HG02623 (cell line): Measurements from ENCODE around the gene PERCC1.
A peak's percentile ranks its signal among the peaks of the same experiment; 100 is the strongest.

Source experiments
- ATAC-seq: cut with Tn5 transposase; IDR thresholded peaks from one replicate; pipeline ENCODE4 v1.9.1; 2021; ENCODE audit warnings: moderate library complexity; ENCODE audit not compliant: unreplicated experiment

Gene PERCC1

DNA sequence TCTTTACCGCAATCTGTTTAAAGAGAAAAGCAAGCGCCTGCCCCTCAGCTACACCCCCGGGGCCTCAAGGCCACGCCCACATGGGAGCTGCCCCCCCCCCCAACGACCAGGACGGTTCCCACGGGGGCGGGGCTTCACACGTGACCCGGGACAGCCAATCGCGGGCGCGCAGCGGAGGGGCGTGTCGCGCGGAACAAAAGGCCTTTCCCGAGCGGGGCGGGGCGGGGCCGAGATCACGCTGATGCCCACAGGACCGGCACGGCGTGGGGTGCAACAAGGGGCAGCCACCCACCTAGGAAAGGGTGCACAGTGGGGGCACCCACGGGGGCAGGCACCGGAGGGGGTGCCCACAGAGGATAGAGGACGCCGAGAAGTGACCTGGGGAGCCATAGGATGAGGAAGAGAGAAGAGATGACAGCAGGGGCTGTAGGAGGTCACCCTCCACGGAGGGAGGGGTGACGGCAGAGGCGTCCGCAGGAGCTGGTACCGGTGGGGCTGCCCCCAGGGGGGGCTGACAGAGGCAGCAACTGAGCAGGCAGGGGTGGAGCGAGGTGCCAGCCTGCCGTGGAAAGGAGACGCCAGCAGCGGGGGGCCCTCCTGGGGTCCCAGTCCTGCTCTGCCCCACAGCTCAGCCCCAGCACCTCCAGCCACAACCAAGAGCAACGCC is 22.6 kb upstream of the PERCC1 start:
- no peak for ATAC-seq

DNA sequence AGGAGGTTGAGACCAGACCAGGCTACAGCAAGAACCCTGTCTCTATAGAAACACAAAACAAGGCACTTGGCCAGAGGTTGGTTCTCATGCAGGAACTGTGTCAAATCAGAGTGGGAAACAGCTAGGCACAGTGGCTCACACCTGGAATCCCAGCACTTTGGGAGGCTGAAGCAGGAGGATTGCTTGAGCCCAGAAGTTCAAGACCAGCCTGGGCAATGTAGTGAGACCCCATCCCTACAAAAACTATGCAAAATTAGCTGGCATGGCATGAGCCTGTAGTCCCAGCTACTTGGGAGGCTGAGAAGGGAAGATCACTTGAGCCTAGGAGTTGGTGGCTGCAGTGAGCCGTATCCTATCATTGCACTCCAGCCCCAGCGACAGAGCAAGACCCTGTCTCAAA is 18.0 kb upstream of the PERCC1 start:
- ATAC-seq, result no peak

DNA sequence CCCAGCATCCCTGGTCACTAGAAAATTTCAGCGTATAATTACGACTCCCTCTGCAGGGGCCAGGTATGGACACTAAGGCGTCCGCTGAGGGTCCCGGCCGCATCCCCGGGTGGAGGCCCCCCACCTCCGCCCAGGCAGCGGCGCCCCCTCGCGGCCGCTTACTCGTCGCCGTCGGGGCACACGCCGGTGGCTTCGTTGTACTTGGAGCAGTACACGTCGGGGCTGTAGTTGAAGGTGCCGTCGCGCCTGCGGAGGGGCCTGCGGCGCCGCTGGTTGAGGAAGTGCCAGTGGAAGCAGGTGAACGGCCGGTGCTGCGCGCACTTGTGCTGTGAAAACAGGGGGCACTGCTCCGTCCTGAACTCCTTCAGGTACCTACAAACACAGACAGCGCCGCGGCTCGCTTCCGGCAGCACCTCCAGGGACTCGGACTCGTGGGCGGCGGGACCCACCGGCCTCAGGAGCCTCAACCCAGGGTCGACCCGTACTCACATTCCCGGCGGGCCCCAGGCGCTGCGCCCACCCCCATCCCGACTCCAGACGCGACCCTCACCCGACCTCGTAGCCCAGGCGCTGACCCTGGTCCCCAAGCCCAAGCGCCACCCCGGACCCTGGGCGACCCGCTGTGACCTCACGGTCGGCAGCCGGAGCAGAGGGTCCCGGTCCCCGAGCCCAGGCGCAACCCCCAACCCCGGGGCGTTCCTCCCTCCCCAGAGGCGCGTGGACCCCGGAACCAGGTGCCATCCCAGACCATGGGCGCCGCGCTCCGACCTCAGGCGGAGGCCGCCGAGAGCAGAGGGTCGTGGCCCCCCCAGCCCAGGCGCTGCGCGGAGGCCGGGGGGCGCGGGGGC is 17.0 kb upstream of the PERCC1 start:
- ATAC-seq, result peak; percentile 25

DNA sequence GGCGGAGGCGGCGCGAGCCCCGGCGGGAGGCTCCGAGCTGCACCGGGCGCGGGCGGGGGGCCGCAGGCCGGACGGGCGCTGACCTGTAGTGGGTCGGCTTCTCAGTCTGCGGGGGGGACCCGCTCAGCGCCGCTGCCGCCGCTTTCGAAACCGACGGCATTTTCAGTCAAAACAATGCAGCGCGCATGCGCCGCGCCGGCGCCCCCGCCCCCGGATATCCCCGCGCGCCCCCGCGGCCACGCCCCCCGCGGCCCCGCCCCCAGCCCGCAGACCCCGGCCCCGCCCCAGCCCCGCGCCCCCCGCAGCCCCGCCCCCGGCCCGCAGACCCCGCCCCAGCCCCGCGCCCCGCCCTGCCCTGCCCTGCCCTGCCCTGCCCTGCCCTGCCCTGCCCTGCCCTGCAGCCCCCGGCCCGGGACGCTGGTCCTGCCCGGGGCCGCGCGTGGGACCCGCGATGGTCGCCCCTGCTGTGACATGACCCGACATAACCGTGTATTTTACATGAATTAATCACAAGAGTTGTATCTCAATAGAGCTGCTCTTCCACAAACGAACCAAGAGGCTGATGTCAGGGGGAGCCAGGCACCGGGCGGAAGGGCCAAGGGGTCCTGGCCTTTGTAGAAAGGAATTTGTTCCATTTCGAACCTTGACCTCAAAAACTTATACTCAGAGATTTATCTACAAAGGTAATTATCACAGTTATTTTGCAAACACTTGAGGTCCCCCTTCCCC is 16.2 kb upstream of the PERCC1 start, which contains the start of gene UNKL:
Gene UNKL, minus strand, starts transcription at position 173 of the 729 bp plus-strand sequence. Its CDS starts 13 bp downstream, at position 160.
- peak; percentile 50 for ATAC-seq

DNA sequence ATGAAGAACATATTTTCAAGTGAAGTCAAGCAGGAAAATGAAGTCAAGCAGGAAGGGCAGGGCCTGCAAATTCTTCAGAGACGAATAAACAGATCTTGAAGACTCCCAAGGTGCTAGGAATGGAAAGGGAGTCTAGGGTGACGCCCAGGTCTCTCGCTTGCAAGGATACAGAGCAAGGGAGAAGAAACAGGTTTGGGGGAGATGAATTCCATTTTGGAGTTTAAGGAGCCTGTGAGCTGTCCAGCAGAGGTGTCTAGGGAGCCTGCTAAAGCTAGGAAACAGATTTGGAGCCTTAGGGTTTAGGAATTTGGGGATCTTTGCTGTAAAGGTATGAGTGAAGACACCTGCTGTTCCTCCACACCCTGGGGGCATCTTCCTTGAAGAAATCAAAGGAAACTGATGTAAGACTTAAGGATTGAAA is 14.3 kb upstream of the PERCC1 start:
- no peak for ATAC-seq

DNA sequence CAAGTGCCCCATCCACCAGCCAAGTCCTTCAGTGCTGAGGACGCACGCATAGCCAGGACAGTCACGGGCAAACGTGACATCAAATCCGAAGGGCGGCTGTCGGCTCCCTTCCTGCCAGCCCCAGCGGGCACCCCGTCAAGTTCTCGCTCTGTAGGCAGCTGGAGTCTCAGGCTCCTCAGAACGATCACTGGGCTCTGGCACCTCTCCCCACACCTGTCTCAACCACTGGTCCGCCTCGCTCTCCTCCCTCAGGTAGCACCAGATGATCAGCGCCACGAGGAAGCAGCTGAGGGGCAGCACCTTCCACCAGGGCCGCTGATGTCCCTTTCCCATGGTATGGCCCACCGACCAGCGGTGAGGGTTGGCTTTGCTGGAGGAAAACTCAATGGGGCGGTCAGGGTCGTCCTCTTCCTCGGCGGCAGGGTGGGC is 10.8 kb upstream of the PERCC1 start:
- ATAC-seq, result no peak

DNA sequence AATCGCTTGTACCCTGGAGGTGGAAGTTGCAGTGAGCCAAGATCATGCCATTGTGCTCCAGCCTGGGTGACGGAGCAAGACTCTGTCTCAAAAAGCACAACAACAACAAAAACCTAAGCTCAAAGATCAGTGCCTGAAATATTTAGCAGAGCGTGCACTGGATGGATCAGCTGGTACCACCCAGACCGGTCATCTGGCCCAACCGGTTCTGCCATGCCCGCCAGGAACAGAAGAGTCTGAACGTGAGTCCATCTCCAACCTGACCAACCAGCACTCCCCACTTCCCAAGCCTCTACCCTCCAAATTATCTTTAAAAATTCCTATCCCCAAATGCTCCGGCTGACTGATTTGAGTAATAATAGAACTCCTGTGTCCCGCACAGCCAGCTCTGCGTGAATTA is 8.8 kb upstream of the PERCC1 start:
- no peak for ATAC-seq

DNA sequence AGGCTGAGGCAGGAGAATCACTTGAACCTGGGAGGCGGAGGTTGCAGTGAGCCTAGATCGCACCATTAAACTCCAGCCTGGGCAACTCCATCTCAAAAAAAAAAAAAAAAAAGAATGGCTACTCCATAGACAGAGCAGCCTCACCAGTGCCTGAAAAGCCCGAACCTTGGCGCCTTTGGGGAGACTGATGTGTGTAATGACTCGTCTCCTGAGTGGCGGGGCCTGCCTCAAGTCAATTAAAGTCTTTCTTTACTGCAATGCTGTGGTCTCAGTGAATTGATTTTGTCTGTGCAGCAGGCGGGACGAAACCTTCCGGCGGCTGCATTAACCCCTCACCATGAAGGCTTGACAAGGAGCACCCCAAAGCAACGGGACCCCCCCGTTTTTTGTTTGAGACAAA is 6.8 kb upstream of the PERCC1 start:
- ATAC-seq, result no peak

DNA sequence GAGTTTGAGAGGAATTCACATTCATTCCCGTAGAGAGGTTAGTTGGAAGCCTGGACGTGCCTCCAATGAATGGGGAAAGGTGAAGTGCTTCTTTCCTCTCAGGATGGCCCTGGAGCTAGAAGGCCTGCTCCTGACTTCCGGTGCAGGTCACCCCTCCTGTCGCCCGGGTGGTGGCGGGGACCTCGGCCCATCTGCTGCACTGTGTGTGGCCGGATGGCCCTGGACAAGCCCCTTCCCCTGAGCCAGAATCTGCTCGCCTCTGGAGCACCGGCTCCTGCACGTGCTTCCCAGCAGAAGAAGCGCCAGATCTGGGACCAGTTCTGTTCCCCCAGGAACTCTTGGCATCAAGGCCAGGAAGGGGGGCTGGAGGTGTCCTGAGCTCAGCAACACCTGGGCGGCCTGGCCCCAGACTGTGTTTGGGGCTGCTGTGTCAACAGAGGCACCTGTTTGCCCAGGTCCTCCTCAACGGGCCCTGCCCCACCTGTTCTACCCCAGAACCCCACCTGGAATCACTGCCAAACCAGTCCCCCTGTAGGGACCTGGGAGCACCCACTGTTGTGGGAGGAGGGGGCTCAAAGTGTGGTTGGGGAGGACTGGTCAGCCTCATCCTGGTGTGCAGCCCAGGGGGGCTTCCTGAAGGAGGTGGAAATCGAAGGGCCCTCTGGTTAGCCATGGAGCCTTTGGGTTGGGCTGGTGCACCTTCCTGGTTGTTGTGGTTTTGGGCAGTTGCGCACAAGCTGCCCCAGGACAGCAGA is 5.1 kb upstream of the PERCC1 start:
- ATAC-seq, result no peak

DNA sequence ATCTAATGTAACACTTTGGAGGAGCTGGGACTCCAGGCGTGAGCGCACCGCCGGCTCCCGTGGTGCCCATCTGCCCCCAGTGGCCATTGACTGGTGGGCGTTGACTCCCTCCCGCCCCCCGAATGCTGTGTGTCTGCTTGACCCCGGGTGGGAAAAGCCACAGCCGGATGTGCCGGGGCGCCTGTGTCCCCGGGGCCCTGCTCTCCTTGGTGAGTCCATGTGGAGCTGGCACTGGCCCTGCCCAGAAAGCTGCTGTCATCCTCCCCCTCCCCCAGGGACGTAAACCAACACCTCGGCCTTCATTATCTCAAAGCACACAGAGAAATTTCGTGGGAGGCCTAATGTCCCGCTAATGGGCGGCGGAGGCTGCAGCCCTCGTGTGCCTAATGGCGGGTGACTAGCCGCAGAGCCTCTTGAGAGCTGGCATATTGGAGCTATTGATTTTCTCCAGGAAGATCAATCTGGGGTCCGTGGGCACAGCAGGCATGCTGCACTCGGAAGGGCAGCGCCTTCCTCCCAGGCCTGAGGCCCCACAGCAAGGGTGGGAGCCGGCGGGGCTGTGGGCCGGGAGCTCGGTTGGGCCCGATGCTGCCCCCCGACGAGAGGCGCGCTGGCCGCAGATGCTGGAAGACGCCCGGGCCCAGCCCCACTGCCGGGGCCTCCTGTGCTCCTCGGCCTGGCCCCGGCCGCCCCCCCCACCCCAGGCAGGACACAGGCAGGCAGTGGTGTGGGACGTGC is 4.0 kb upstream of the PERCC1 start:
- ATAC-seq, result no peak

DNA sequence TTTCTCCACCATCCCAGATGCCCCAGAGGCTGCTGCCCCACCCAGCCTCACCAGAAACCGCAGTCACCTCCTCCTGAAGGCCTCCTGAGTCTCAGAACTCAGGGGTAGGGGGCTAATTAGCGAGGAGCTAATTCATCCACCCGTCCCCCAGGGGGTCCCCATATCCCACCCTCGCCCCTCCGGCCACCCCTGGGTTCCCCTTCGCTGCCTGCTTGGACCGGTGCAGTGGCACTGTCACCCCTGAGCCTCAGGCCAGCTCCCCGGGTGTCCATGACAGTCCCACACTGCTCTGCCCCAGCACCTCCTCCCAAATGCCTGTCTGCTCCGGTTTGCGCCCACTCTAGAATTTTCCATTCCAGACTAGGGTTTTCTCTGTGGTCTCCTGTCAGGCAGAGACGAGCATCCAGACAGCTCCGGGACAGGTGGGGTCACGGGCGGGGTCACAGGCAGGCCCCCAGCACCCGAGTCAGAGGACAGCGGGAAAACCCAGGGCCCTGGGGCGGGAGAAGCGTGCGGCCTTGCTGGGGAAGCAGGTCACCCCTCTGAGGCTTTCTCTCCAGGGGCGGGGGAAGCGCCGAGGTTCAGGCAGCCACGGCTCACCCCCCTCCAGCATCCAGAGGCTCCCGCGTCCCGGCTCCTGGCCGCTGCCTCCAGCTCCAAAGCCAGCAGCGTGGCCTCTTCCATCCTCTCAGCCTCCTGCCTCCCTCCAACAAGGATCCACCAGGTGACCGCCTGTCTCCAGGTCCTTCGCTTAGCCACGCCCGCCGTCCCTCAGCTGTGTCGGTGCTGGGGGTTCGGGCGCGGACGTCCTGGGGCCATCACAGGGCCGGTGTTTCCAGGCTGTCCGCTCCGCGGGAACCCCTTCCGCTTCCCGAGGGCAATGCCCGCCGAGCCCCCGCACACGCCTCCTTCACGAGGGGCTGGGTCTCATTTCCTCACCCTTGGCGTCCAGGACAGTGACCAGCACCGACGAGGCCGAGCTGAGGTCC is 3.1 kb upstream of the PERCC1 start:
- ATAC-seq, result no peak

DNA sequence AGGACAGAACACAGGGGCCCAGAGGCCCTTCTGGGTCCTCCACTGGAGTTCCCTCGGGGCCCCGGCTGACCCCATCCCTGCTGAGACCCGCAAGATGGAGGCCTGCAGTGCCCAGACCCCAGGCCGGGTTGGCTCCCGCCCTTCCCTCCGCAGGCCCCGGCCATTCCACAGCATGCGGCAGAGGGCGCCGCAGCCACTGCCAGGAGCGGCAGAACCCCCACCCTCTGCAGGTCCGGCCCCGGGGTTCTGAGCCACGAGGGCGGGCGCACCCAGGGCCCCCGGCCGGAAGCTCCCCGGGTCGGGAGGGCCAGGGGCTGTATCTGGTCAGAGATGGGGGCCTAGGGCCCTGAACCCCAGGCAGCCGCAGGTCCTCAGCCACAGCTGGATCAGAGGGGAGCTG is 2.4 kb upstream of the PERCC1 start:
- no peak for ATAC-seq

DNA sequence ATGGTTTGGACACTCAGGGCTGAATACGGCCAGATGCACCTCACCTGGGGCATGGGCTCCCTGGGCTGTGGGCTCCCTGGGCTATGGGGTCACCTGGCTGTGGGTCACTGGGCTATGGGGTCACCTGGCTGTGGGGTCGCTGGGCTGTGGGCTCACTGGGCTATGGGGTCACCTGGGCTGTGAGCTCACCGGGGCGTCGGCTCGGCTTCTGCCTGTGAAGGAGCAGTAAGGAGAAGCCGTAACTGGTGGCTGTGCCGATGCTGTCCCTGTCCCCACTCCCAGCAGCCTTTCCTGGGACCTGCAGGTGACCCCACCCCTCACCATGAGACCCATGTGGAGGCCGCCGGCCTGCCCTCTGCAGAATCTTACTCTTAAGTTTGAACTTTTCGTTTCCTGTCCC is 1.9 kb upstream of the PERCC1 start:
- no peak for ATAC-seq

DNA sequence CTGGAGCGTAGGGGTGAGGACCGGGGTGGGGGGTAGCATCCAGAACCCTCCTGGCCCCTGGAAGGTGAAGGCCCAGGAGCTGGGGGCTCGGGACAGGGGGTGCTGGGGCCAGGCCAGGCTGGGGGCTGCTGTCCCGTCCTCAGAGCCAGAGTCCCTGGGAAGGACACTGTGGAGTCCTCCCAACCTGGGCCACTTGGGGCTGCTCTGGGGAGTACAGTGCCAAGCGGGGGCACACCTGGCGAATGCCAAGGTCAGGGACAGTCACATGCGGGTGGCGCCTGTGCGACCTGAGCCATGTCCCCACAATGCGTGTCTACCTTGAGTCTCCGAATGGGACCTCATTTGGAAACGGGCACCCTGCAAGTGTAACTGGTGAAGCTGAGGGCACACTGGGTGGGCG is 1.2 kb upstream of the PERCC1 start:
- ATAC-seq, result no peak

DNA sequence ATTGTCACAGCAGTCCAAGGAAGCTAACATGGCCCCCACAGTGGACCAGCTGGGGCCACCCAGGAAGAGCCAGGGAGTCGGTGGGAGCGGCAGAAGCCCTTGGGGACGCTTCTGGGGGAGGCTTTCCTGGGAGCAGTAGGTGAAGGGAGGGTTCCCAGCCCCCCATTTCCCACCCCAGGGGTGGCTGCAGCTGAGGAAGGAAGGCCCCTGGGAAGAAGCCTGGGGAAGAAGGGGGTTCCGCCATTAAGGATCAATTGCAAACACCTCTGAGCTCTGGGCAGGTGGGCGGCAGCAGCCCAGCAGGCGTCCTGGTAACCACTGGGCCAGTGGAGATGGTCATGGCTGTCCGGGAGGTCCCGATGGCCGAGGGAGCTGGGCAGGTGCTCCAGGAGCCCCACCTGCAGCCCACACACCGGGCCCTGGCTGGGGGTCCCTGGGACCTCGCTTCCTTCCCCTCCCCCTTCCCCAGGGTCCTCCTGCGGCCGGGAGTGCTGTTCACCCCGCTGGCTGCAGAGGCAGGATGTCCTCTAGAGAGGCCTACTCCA is 592 bp upstream of the PERCC1 start:
- no peak for ATAC-seq

DNA sequence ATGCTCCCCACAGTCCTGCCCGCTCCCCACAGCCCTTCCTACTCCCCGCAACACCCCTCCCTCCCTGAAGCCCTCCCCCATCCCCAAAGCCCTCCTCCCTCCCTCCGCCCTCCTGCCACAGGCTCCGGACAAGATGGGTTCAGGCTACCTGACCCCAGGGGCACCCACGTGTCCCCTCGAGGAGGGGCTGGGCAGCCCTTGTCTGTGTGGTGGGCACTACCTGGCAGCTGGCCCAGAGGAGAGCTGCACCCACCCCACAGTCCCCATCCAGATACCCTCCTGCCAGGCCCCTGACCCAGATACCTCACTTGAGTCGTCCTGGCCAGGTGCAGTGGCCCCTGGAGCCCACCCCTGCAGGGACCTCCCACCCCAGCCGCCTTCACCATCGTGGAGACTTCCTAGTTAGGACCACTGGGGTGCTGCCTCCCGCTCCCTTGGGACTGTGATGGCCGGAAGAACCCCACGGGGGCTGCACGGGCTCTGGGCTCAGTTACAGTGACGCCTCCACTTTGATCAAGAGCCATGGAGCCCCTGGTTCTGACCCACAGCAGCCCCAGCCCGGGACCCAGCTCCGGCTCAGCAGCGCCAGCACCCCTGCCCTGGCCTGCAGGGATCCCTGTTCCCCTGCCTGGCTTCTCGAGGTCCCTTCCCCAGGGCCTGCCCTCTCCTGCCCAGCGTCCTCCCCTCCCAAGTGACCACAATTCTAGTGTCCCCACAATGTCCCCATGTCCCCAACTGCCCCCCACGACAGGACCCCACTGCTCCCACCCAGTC is 806 bp downstream of the PERCC1 start:
- no peak for ATAC-seq

DNA sequence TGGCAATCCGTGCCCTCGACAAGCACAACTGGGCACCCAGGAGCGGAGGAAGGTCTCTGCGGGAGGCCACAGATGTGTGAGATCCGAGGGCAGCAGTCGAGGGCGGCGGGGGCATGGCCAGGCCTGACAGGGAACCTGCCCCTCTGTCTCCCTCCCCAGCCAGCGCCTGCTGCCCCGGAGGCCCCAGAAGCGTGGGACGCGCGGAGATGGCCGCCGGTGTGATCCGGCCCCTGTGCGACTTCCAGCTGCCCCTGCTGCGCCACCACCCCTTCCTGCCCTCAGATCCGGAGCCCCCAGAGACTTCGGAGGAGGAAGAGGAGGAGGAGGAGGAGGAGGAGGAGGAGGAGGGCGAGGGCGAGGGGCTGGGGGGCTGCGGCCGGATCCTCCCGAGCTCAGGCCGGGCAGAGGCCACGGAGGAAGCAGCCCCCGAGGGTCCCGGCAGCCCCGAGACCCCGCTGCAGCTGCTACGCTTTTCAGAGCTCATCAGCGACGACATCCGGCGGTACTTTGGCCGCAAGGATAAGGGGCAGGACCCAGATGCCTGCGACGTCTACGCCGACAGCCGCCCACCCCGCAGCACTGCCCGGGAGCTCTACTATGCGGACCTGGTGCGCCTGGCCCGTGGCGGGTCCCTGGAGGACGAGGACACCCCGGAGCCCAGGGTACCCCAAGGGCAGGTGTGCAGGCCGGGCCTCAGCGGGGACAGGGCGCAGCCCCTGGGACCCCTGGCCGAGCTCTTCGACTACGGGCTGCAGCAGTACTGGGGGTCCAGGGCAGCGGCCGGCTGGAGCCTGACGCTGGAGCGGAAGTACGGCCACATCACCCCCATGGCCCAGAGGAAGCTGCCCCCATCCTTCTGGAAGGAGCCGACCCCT is 1.7 kb downstream of the PERCC1 start:
- ATAC-seq, result no peak
